Vagina (tissue), 2 donors: Measurements from ENCODE around the gene YES1.

ENCODE experiments used
- CTCF ChIP-seq, 3 experiments: fragments of 450-650 bp in 2 of 3; fragments of 200-600 bp in 1 of 3; sonication (generic) in 1 of 3; IDR thresholded peaks; one replicate each; pipeline ENCODE4 v1.5.1; 2017 to 2019; ENCODE audit warnings: antibody characterized with exemption in 3 of 3, mild to moderate bottlenecking in 2 of 3, moderate library complexity in 2 of 3
- POLR2A ChIP-seq, 2 donors: fragments of 450-650 bp; IDR thresholded peaks; one replicate each; pipeline ENCODE4 v1.6.1; 2017; ENCODE audit warnings: antibody characterized with exemption in 2 of 2, mild to moderate bottlenecking in 2 of 2, moderate library complexity in 2 of 2
- POLR2AphosphoS5 ChIP-seq, 2 donors: sonication (generic); formaldehyde crosslinking; IDR thresholded peaks; one replicate each; pipeline ENCODE4 v1.9.0; 2017; ENCODE audit warnings: antibody characterized with exemption in 2 of 2, mild to moderate bottlenecking in 2 of 2, low read depth in 1 of 2; ENCODE audit not compliant: insufficient read depth in 1 of 2

- TF ChIP-seq CTCF (IDR thresholded peaks at IDR 0.05) (no peak), POLR2A (IDR thresholded peaks at IDR 0.05) (no peak), POLR2AphosphoS5 (IDR thresholded peaks at IDR 0.05; ENCODE audit: insufficient read depth in 1 of 2, low read depth in 1 of 2) (no peak)
Observed at GRCh38 chr18:832085-832681, 20.1 kb upstream of the YES1 start.
